HG03159 (cell line): ENCODE results near the gene KLF6.

Source experiments
- ATAC-seq: cut with Tn5 transposase; IDR thresholded peaks from one replicate; pipeline ENCODE4 v1.9.1; 2021; ENCODE audit warnings: mild to moderate bottlenecking, moderate library complexity; ENCODE audit not compliant: unreplicated experiment

KLF6 gene

DNA sequence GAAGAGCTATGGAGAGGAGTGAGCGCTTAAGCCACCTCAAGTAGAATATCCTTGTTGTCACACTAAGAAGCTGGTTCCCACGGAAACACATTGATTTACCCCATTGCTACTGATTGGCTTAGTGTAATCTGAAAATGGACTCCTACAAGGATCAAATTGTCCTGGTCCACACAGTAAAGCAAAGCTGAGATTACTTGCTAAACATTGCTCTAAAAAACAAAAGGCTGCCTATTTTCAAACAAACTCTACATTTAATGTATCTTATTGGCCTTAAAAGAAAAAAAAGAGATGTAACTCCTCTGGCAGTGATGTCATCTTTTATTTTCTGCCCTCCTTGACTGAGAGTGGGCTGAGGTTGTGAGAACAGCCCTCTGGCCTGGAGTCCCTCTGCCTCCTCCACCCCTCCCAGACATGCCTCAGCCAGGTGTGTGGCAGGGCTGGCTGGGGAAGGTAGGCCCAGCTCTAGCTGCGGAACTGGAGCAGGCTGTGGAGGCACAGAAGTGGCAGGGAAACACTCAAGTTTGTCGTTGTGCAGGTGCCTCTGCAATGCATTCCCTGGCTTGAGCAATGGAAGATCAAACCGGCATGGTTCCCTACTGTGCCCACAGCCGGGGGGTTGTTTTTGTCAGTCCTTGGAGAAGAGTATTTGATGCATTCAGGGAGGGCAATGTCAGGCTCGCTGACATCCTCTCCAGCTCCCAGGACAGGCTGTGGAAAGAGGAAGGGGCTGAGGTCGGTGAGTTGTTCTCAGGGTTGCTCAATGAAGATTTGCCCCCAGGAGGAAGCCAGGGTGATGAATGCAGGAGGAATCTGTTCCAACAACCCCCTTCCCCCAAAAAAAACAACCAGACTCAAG, 9.1 kb downstream of the KLF6 start:
- ATAC-seq = no peak

DNA sequence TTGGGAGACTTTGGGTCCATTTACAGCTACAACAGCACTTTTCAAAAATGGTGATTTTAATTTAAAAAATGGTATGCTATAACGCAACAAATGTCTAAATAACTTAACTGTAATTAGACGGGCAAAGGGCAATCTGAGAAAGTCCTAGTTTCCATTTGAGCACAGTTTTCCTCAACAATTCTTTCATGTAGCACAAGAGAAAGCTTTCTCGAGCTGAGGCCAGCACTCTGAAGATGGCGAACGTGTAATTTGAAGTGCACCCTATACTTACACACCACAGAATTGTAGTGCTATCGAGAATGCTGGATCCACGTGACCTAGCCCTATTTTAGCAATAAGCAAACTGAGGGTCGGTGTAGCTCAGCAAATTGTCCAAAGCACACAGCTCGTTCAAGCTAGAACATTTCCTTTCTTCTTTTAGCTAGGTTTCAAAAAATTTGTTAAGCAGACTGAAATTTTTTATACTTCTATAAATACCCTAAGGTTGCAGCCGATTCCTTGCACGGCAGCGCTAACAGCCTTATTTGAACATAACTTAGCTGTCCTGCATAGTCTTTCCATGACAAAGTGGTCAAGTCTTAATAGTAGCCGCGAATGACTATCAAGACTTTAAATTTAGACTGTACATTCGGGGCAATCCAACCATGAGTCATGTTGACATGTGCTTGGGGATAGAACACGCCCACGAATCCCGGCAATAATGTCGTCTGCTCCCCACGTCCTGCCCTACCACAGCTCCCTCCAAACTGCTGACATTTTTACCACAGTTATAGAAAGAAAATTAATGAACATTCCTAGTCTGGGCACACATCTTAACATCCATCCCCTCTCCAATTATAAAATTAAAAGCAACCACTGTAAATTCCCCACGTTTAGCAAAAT, 10.0 kb downstream of the KLF6 start:
- ATAC-seq = no peak

DNA sequence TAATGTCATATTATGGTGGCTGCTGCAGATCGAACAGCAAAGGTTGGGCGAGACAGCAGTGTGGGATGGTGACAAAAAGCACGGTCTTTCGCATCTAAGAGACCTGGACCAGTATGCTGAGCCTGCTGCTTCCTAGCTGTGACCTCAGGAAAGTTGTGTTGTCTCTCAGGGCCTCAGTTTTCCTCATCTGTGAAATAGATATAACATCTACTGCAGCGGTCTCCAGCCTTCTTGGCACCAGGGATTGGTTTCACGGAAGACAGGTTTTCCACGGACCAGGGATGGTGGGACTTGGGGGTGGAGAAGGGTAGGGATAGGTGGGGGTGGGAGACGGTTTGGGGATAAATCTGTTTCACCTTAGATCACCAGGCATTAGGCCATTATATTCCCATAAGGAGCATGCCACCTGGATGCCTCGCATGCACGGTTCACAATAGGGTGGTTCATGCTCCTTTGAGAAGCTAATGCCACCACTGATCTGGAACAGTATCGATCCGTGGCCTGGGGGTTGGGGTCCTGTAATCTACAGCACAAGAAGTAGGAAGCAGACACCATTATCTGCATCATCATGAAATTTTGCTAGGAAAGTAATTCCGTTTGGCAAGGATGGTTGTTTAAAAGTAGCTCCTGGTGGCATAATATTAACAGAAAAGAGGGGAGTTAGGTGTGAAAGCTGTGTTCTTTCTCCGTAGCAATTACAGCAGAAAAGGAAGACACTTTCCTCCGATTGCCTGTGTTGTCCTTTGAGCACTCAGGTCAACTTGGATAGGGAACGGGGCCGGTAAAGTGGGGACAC, 10.8 kb downstream of the KLF6 start:
- ATAC-seq = no peak

DNA sequence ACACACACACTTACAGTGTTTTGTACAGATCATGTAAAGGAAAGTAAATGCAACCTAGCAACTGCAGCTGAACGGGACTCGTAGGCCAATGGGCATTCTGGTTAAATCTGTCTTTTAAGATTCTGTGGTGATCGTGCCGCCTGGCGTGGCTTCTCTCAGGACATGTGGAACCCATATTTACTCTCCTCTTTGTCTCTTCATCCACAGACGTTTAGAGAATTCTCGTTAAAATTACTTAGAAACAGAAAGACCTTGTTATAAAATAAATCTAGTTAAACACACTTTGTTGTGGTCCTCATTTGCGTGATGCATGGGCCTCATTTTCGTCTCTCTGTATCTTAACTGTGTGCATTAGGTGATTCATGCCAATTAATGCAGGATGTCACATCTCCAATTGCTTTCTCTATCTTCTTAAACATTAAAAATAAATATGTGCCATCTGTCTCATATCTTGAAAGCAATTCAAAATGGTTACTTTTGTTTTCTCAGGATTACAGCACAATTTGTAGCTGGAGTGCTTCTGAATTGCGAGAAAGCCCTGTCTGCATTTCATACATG, 11.5 kb downstream of the KLF6 start:
- ATAC-seq = no peak

DNA sequence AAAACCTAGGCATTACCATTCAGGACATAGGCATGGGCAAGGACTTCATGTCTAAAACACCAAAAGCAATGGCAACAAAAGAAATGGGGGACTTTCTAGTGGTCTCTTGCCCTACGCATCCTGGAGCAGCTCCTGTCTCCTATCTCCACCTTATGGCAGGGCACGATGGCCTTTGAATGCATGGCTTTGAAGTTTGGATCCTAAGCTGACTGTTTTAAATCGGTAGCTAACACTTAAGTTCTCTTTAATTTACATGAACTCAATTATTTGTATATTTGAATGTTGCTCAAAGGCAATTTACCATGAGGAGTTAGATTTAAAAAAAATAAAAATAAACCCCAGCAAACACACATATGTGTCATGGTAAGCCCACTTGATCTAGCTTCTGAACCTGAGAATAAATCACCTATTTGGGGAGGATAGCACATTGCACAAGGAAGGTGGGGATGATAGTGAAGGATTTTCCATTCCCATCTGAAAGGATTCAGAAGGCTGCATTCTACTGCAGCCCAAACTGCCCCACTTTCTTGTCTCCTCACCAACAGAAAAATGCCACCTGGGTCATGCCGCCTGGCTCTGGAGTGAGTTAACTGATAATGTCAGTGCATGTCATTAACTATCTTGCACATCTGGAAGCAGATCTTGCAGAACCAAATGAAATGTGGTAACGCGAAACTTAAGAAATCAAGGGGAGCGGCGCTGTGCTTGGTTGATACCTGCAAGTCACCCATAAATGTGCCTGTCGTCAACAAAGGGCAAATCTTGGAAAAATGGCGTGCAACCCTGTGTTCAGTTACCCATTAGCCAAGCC, 12.4 kb downstream of the KLF6 start:
- ATAC-seq = no peak

DNA sequence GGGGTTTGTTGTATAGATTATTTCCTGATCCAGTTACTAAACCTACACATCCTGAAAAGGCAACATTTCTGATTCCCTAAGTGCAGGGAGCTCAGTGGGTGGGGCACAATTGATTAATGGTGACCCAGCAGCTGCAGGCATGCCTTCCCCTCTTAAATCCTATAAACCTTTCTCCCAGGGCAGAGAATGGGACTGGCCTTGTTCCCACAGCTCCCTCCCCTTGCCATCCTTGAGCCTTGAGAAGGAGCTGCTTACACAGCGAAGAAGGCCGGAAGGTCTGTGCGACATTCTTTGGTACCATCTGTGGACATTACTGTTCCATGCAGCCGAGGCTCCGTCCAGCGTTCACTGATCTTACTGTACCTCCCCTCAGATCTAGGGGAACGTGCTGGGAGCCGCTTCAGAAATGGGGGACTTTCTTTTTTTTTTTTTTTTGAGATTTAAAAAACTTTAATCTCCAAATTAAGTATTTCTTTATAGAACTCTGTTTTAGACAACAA, 14.3 kb downstream of the KLF6 start:
- ATAC-seq = no peak

DNA sequence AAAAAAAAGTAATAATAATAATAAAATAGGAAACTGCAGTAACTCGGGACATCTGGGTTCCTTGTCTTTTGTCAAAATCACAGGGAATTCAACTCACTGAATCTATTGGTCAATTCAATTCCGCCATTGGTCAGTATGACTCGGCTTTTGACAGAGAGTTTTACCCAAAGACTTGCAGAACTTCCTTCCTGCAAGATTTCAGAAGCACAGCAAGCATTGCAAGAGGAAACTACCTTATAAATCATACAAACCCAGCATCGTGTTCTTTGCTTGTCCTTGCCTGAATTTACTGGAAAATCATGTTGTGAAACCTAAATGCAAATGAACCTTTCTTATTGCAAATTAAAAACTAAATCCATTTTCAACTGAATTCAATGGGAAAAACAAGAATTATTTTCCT, 15.5 kb downstream of the KLF6 start:
- no peak for ATAC-seq

DNA sequence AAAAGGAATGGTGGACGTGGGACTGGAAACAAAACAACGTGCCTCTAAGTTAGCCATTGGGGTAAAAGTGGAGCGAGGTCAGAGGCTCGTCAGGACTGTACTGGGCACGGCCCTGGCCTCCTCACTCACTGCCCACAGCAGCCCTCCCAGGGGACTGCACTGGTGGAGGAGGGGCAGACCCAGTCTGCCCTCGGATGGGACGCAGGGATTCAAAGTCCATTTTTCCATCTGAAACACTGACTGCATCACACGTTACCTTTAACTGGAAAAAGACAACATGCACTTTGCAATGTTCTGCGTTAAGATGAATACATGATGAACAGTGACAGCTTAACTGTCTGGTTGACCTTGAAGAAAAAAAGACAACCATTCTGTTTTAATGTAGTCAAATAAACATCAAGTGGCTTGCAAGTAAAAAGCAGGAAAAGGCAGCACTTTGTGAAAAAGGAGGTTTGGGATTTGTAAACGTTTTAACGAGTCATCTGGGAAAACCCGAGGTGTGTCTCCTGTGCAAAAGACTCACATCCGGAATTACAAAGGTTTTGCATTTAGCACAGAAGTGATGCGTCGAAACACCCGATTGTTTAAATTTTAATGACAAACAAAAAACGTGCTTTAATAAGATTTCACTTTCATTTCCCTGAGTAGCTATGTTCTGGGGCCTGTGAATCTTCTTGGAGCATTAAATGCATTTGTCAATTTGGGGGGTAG, 18.8 kb downstream of the KLF6 start:
- ATAC-seq = no peak

DNA sequence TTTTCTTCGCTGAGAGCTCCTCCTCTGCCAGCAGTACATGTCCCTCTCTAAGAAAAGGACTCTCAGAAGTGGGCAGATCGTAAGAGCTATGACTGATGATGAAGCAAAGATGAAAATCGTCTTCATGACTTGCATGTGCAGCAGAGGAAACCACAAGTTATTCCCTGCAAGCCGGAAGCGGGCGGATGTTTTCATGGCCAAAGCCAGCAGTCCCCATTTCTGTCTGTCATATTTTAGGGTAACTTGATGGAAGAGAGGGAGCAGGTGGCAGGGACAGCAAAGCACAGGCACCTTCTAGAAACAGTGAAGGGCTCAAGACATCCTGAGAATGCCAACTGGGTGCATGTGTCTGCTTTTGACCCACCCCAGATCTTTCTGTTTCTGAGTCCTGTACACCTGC, 19.9 kb downstream of the KLF6 start:
- ATAC-seq = no peak

DNA sequence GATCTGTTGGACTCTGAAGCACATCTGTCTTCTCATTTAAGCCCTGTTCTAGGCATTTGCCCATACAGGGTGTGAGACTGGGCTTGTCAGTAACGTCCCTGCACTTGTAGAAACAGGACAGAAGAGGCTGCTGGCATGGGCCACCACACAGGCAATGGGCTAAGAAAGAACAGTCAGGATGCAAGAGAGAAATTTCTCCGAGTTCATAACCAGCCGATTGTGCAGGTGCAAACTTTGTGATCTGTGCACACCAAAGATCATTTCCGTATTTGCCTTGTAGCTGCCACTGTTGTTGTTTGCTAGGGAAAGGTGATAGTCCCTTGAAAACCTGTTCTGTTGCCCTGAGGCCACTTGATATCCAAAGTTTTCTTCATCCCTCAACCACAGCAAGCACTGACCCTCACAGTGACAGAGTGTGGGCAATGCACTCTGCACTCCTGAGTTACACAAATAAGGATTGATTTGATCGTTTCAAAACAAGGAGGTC, 20.3 kb downstream of the KLF6 start:
- ATAC-seq = no peak

DNA sequence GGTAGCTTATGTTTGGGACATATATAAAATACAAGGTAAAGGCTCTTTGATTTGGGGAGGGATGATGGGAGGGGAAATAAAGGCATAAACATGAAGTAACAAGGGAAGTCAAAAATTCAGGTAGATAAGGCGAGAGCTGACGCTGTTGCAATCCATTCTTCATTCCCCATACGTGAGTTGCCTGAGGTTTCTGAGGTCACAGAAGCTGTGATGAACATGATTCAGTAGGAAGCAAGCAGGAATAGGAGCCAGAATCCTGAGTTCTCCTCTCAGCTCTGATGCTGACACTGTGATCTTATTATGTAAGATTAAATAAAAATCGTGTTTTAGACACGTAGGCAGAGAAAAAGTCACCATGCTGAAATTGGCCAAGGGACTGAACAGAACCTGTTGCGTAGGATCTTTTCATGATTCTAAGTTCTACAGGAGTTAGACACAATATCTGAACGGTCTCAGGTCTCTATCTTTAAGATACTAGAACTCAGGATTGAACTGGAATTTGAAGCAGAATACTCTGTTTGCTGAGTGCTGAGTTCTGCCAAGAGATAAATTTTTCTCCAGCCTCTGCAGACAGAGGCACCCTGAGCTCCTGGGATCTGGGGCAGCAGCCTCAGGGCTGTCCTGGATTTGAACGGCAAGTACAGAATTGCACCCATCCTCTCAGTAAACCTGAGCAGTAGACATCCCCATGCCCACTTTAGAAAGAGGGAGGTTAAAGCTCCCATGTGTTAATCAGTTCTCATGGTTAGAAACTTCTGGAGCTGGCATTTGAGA, 21.0 kb downstream of the KLF6 start:
- ATAC-seq = no peak

DNA sequence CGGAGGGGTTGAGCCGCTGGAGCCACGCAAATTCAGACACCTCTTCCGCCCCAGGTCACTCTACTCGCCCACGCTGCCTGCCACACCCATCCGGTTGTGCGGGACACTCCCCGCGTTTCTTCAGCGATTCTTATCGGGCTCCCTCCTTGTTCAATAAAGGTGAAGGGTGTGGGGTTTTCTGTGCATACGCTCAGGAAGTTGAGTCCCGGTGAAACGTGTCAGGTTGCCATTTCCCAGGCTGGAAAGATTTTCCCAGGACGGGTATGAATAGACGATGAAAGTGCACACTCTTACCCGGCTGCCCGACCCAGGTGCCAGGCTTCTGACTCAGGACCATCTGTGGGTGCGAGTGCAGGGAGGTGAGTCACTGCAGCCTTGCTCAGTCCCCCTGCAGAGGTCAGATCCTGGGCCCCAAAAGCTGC, 22.0 kb downstream of the KLF6 start:
- ATAC-seq = no peak

DNA sequence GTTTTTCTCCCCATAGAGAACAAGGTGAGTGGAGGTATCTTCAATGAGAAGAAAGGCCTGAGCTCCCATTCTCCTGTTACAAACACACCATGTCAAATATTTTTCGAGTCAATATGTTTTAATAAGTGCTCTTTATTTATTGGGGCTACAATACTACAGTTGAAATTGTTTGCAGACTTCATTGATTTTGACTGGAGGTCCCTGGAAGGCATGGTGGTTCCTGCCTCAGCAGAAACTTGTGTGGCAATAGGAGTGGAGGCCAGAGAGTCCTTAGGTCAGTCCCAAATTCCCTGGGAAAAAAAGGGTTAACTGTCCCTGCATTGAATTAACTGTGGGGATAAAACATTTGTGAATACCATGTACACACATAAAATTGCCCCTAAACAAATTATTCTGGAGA, 22.7 kb downstream of the KLF6 start:
- ATAC-seq = no peak

DNA sequence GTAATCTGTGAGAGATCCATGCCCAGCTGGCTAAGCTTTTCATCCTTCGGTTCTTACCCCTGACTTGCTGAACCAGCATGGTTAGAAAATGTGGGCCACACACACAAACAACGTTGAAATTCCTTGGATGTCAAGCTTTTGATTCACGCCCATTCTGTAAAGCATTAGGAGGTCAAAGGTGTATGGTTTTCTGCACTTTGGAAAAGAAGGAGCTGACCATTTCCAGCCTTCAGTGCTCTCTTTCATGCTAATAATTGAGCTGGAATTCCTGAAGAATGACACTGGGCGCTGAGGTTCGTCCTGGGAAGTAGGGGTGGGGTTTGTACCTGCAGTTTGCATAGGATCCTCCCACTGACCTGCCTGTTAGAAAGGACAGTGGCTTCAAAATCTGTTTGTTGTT, 23.1 kb downstream of the KLF6 start:
- no peak for ATAC-seq

DNA sequence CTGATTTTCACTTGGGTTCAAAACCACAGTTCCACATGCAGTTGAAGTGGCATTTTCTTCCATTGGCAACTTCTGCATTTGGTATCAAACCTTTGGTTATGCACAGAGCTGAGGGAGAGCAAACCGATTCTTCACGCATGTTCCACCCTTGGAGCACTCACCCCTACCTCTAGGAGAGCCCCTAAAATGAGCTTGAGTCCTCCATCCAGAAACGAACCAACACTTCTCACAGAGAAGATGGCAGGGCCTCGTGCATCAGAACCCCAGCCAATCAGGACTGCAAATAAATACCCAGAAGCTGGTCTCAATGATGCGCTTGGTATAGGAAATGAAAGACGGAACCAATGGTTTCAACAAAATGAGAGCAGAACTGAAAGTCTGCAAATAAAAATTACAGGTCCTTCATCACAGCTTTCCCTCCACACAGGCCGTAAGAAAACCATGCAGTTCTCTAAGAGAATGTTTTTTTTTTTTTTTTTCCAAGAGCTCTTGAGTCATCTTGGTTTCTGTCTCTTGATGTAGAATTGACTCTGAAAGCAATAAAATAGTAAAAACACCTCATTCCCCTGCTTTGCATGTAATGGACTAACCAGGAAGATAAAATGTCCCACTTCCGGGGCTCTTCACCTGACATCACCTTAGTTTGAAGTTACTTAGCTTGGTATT, 23.9 kb downstream of the KLF6 start:
- peak; percentile 54 for ATAC-seq

DNA sequence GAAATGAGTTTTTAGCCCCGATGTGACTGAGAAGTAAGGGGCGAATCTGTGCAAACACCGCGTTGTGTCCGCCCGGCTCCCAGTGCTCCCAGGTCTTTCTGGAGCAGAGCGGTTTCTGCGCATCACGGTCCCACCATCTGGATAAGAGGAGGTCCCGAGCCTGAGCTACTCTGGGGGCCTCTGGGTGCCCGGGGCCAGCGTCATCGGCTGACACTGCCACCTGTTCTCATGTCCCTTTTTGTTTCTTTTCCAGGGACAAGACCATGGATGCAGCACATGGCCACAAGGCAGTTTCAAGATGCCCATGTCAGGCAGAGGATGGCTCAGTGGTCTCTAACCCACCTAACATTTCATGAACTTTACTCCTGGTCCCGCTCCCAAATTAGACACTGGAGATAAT, 24.9 kb downstream of the KLF6 start:
- ATAC-seq = no peak

DNA sequence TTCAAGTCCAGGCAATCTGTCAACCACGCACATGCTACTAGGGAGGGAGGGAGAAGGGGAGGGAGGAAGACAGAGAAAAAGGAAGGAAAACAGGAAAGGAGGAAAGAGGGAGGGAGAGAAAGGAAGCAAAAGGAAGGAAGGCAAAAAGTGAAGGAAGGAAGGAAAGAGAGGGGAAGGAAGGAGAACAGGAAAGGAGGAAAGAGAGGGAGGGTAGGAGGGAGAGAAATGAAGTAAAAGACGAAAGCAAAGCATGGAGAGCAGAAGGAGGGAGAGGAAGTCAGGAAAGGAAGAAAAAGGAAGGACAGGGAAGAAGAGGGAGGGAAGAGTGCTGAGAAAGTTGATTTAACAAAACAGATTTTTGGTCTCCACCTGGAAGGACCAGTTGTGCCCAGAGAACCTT, 25.6 kb downstream of the KLF6 start:
- no peak for ATAC-seq

DNA sequence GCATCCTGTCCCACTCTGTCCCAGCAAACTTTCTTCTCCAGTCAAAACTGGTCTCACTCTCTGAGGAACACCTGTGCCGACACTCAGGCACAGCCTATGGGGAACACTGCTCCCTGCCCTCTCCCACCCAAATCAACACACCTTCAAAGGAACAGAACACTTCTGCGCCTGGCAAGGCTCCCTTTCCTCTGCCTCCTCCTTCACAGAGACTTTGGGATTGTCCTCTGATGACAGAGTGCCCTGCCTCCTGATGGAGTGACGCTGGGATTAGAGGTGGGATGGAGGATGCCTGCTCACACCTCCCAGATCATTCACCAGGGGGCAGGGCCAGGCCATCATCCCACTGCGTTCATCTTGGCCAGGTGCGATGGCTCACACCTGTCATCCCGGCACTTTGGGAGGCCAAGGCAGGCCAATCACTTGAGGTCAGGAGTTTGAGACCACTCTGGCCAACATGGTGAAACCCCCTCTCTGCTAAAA, 26.5 kb downstream of the KLF6 start:
- no peak for ATAC-seq
